SK-N-SH (cell line): ENCODE measurements around the gene CADM2. TPM values are rescaled to one million over a fixed set of nuclear protein-coding genes. Genes with fewer than 3 reads are reported as not detected.

Experiments used
- CTCF ChIA-PET: fragments of 300-600, 350-600 bp; formaldehyde crosslinking; extraction: SDS; loops from one replicate; lab custom pipeline; 2021; lab: Yijun Ruan, JAX
- POLR2A ChIA-PET: fragments of 350-600 bp; sonication (Branson Sonifier 250); formaldehyde crosslinking; extraction: SDS; loops from one replicate; lab custom pipeline; 2020; ENCODE audit warnings: antibody characterized with exemption, inconsistent platforms; lab: Yijun Ruan, JAX
- DNase-seq: peaks from one replicate; pipeline ENCODE4 v3.0.0; 2012
- H2AFZ ChIP-seq: fragments of 200-600 bp; sonication (generic); 2 replicates; pipeline ENCODE4 v1.8.1; 2016; ENCODE audit warnings: antibody characterized with exemption, mild to moderate bottlenecking, low read depth
- H3F3A ChIP-seq: fragments of 200-600 bp; sonication (generic); replicated peaks from 2 replicates; pipeline ENCODE3; 2016; ENCODE audit warnings: antibody characterized with exemption, mild to moderate bottlenecking; ENCODE audit not compliant: insufficient read depth
- H3K27ac ChIP-seq, 2 experiments: fragments of 200-500 bp in 1 of 2; fragments of 200-600 bp in 1 of 2; sonication (Bioruptor generic) in 1 of 2; sonication (generic), shearing (Covaris generic) in 1 of 2; 2 replicates each; pipeline versions ENCODE4 v1.5.1 to v1.6.1; 2014 to 2016; ENCODE audit warnings: low read depth in 2 of 2, inconsistent platforms in 1 of 2, low read length in 1 of 2, mild to moderate bottlenecking in 1 of 2, mixed read lengths in 1 of 2
- H3K27me3 ChIP-seq: fragments of 200-600 bp; sonication (generic), shearing (Covaris generic); 2 replicates; pipeline ENCODE4 v1.6.1; 2016; ENCODE audit warnings: mixed run types; ENCODE audit not compliant: insufficient read depth
- H3K36me3 ChIP-seq, 2 experiments: fragments of 200-500 bp in 1 of 2; fragments of 200-600 bp in 1 of 2; sonication (Bioruptor generic) in 1 of 2; sonication (generic) in 1 of 2; replicated peaks in 1 of 2; 2 replicates each; pipeline versions ENCODE3 to v1.5.1; 2014 to 2016; ENCODE audit warnings: low read length in 1 of 2, mild to moderate bottlenecking in 1 of 2; ENCODE audit not compliant: insufficient read depth in 2 of 2, control insufficient read depth in 1 of 2
- H3K4me1 ChIP-seq, 2 experiments: fragments of 200-500 bp in 1 of 2; fragments of 200-600 bp in 1 of 2; sonication (Bioruptor generic) in 1 of 2; sonication (generic), shearing (Covaris generic) in 1 of 2; 2 replicates each; pipeline versions ENCODE4 v1.5.1 to v1.6.1; 2014 to 2016; ENCODE audit warnings: low read depth in 1 of 2, low read length in 1 of 2, mixed run types in 1 of 2; ENCODE audit not compliant: insufficient read depth in 2 of 2, control insufficient read depth in 1 of 2
- H3K4me2 ChIP-seq: fragments of 200-600 bp; sonication (generic), shearing (Covaris generic); 2 replicates; pipeline ENCODE4 v1.6.1; 2017; ENCODE audit warnings: mixed run types
- H3K4me3 ChIP-seq, 2 experiments: fragments of 200-500 bp in 1 of 2; fragments of 200-600 bp in 1 of 2; sonication (Bioruptor generic) in 1 of 2; sonication (generic), shearing (Covaris generic) in 1 of 2; 2 replicates each; pipeline versions ENCODE4 v1.5.1 to v1.8.1; 2014 to 2016; ENCODE audit warnings: low read depth in 2 of 2, inconsistent platforms in 1 of 2, low read length in 1 of 2, mild to moderate bottlenecking in 1 of 2, mixed read lengths in 1 of 2, moderate library complexity in 1 of 2
- H3K79me2 ChIP-seq: fragments of 200-600 bp; sonication (generic); 2 replicates; pipeline ENCODE4 v1.8.1; 2017; ENCODE audit warnings: mild to moderate bottlenecking; ENCODE audit not compliant: insufficient read depth
- H3K9ac ChIP-seq: fragments of 200-600 bp; sonication (generic); 2 replicates; pipeline ENCODE4 v1.6.1; 2017; ENCODE audit warnings: mixed run types
- H3K9me2 ChIP-seq: fragments of 200-600 bp; sonication (generic); 2 replicates; pipeline ENCODE4 v1.6.1; 2017; ENCODE audit warnings: mixed run types
- H3K9me3 ChIP-seq: fragments of 200-600 bp; sonication (generic); 2 replicates; pipeline ENCODE4 v1.6.1; 2017; ENCODE audit warnings: mixed run types, mild to moderate bottlenecking, moderate library complexity
- H4K20me1 ChIP-seq: fragments of 200-600 bp; sonication (generic); 2 replicates; pipeline ENCODE4 v1.6.1; 2017; ENCODE audit warnings: mild to moderate bottlenecking, mixed run types; ENCODE audit not compliant: insufficient read depth
- CHD2 ChIP-seq: fragments of 150-350 bp; IDR thresholded peaks from 2 replicates; pipeline ENCODE4 v1.6.1; 2018; ENCODE audit warnings: low read length; ENCODE audit not compliant: partially characterized antibody
- ELF1 ChIP-seq: IDR thresholded peaks from 2 replicates; pipeline ENCODE4 v1.4.0; 2012
- EP300 ChIP-seq, 2 experiments: IDR thresholded peaks; 2 replicates each; pipeline versions ENCODE4 v1.4.0 to v1.6.1; 2012; ENCODE audit warnings: borderline replicate concordance in 1 of 2, low read depth in 1 of 2, low read length in 1 of 2
- EZH2phosphoT487 ChIP-seq: fragments of 200-600 bp; sonication (generic); IDR thresholded peaks from 2 replicates; pipeline ENCODE4 v1.6.1; 2017; ENCODE audit warnings: low read depth, mixed run types, mild to moderate bottlenecking, antibody characterized with exemption, moderate library complexity, borderline replicate concordance
- FOSL2 ChIP-seq: IDR thresholded peaks from 2 replicates; pipeline ENCODE4 v1.4.0; 2012; ENCODE audit warnings: low read depth, mild to moderate bottlenecking, moderate library complexity, borderline replicate concordance
- FOXJ3 ChIP-seq: sonication (generic); formaldehyde crosslinking; IDR thresholded peaks from 2 replicates; pipeline ENCODE4 v1.5.1; 2020; ENCODE audit warnings: mild to moderate bottlenecking, missing genetic modification reagents
- FOXM1 ChIP-seq: IDR thresholded peaks from 2 replicates; pipeline ENCODE4 v1.4.0; 2012; ENCODE audit warnings: low read depth, mild to moderate bottlenecking
- GABPA ChIP-seq: IDR thresholded peaks from 2 replicates; pipeline ENCODE4 v1.4.0; 2012; ENCODE audit warnings: low read depth, mild to moderate bottlenecking
- MXI1 ChIP-seq: IDR thresholded peaks from 2 replicates; pipeline ENCODE4 v1.6.1; 2012; ENCODE audit warnings: mild to moderate bottlenecking, low read depth, low read length, improper control_type of control experiment
- NFIC ChIP-seq: IDR thresholded peaks from 2 replicates; pipeline ENCODE4 v1.4.0; 2012; ENCODE audit warnings: borderline replicate concordance
- PBX3 ChIP-seq: IDR thresholded peaks from 2 replicates; pipeline ENCODE4; 2012
- POLR2AphosphoS5 ChIP-seq: IDR thresholded peaks from 2 replicates; pipeline ENCODE4 v1.6.1; 2012; ENCODE audit warnings: low read depth, low read length
- RAD21 ChIP-seq: IDR thresholded peaks from 2 replicates; pipeline ENCODE4 v1.6.1; 2012; ENCODE audit warnings: mild to moderate bottlenecking, low read length
- RFX5 ChIP-seq: IDR thresholded peaks from 2 replicates; pipeline ENCODE4 v1.6.1; 2012; ENCODE audit warnings: mild to moderate bottlenecking, improper control_type of control experiment, low read length
- TAF1 ChIP-seq: IDR thresholded peaks from 2 replicates; pipeline ENCODE4 v1.6.1; 2012; ENCODE audit warnings: low read depth, mild to moderate bottlenecking, low read length, moderate library complexity, borderline replicate concordance
- TCF12 ChIP-seq: IDR thresholded peaks from 2 replicates; pipeline ENCODE4 v1.4.0; 2012
- TEAD4 ChIP-seq: IDR thresholded peaks from 2 replicates; pipeline ENCODE4 v1.4.0; 2012; ENCODE audit warnings: mild to moderate bottlenecking, borderline replicate concordance; ENCODE audit not compliant: insufficient read depth
- USF1 ChIP-seq: IDR thresholded peaks from 2 replicates; pipeline ENCODE4 v1.4.0; 2012; ENCODE audit warnings: low read depth, borderline replicate concordance
- WGBS: methylation state at CpG from one replicate; pipeline ENCODE4 v1.1.6; 2017; ENCODE audit warnings: low lambda C conversion rate; 5-methylcytosine and 5-hydroxymethylcytosine counted together
- polyA plus RNA-seq, 3 experiments: library from polyadenylated mRNA; depleted of rRNA; stranded (reverse); fragments of >200 nt; gene quantifications; 2 replicates each; pipeline ENCODE4 v1.2.3, GENCODE V29; 2012

CADM2 gene
- polyA plus RNA-seq, 1 of the 3 experiments (the other 2 are of a cell fraction) = 0.46 TPM

DNA sequence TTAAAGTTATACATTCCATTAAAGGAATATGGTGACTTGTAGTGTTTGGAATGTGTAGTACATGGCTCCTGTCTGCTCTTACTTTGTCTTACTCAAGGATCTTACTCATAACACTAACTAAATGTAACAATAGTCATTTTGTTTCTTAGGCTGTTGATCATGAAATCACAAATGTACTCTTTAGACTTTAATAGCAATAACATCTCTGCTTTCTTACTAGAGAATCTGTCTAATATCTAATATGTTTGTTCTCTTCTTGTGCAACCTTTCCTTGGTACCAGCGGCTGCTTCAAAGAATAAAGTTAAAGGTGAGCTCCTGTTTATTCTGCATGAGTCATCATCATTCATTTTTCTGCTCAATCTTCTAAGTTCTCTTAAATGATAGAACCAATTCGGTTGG is 767.5 kb downstream of the CADM2 start:
- CTCF ChIA-PET = no interaction called here

GRCh38 chr3:85737846-85738245 is 779.1 kb downstream of the CADM2 start:
- Histone ChIP-seq H3F3A (no peaks in the 10 kb centered on the region), H3K79me2 (no peaks in the 10 kb centered on the region), H3K4me3 (no peak overlapping the region), H3K9me3 (no peaks in the 10 kb centered on the region)
- WGBS = 16% methylated on average over 3 of the region's 3 CpGs
- no peak for DNase-seq
- TF ChIP-seq POLR2AphosphoS5 (no peak), TCF12 (no peak), EP300 (IDR thresholded peaks at IDR 0.05; ENCODE audit: borderline replicate concordance in 1 of 2, low read depth in 1 of 2, low read length in 1 of 2) (no peak)
- TF ChIP-seq, all 33 proteins: peak for 0
- Histone ChIP-seq H3K9me2 (no peaks in the 10 kb centered on the region), H3K9ac (no peak overlapping the region), H3K27ac (no peak overlapping the region), H4K20me1 (no peaks in the 10 kb centered on the region), H3K4me1 (no peaks in the 10 kb centered on the region), H3K27me3 (no peaks in the 10 kb centered on the region), H2AFZ (no peak overlapping the region), H3K4me2 (no peak overlapping the region), H3K36me3 (no peaks in the 10 kb centered on the region)
- CTCF ChIA-PET = no interaction called here
- POLR2A ChIA-PET = no interaction called here

More for the DNA sequence above, 767.5 kb downstream of the CADM2 start:
- Histone ChIP-seq H3K4me2 (no peak overlapping the region), H3K4me3 (no peak overlapping the region), H3K79me2 (no peaks in the 10 kb centered on the region), H3F3A (peaks cover 7% of the 10 kb centered on the region), H3K9me3 (no peaks in the 10 kb centered on the region), H3K27ac (no peak overlapping the region), H3K36me3 (no peaks in the 10 kb centered on the region), H3K4me1 (no peaks in the 10 kb centered on the region), H2AFZ (no peak overlapping the region), H3K27me3 (no peaks in the 10 kb centered on the region), H3K9me2 (no peaks in the 10 kb centered on the region), H4K20me1 (no peaks in the 10 kb centered on the region), H3K9ac (no peak overlapping the region)
- WGBS = 40% methylated on average over 2 of the region's 2 CpGs
- POLR2A ChIA-PET = no interaction called here
- no peak for DNase-seq
- TF ChIP-seq CHD2 (no peak), FOXJ3 (CRISPR knock-in tag) (no peak), TEAD4 (no peak), USF1 (no peak), RFX5 (no peak), TCF12 (no peak), NFIC (no peak), PBX3 (no peak), ELF1 (no peak), TAF1 (no peak), EZH2phosphoT487 (no peak)

DNA sequence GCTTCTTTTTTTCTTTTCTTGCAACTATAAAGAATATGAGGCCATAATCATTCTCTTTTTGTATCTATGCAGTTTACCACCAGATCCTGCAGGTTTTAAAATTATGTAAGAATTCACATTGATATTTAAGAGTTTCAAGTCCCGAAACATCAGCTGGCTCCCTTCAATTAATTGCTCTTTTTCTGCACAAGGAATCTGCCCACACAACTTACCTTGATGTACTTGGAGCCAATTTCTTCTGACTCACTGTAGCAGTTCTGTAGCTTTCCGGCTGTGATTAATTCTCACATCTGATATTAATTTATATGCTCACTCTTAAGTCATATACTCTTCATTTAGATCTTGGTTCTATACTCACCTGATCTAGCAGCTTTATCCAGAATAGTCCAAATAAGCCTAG is 781.8 kb downstream of the CADM2 start:
- WGBS = 12% methylated on average over 2 of the region's 2 CpGs
- POLR2A ChIA-PET = no interaction called here

More for the DNA sequence above, 781.8 kb downstream of the CADM2 start:
- no peaks in the 10 kb centered on the region for H3K9me3 ChIP-seq
- H3K27ac ChIP-seq = no peak overlapping the region
- H3K4me1 ChIP-seq = no peaks in the 10 kb centered on the region
- no peaks in the 10 kb centered on the region for H3K9me2 ChIP-seq
- no peaks in the 10 kb centered on the region for H4K20me1 ChIP-seq
- H3K9ac ChIP-seq = no peak overlapping the region
- no peaks in the 10 kb centered on the region for H3K27me3 ChIP-seq
- no peak for DNase-seq
- H3K79me2 ChIP-seq = no peaks in the 10 kb centered on the region
- no peaks in the 10 kb centered on the region for H3F3A ChIP-seq
- TF ChIP-seq MXI1 = no peak
- no peak for TF ChIP-seq ELF1
- TF ChIP-seq FOXM1 = no peak
- no peak for TF ChIP-seq FOSL2
- no peak for TF ChIP-seq NFIC
- no peak for TF ChIP-seq GABPA
- no peak for TF ChIP-seq EP300 (IDR thresholded peaks at IDR 0.05; ENCODE audit: borderline replicate concordance in 1 of 2, low read depth in 1 of 2, low read length in 1 of 2)
- TF ChIP-seq RAD21 = no peak
- TF ChIP-seq, all 33 proteins: peak for 0
- CTCF ChIA-PET = no interaction called here
- no peak overlapping the region for H3K4me2 ChIP-seq
- H3K4me3 ChIP-seq = no peak overlapping the region
- H2AFZ ChIP-seq = no peak overlapping the region
- H3K36me3 ChIP-seq = no peaks in the 10 kb centered on the region
